SK-N-SH (cell line): ENCODE data around the gene B3GNT4. TPM values are rescaled to one million over a fixed set of nuclear protein-coding genes. Genes with fewer than 3 reads are reported as not detected.

Experiments used
- CTCF ChIA-PET: fragments of 300-600, 350-600 bp; formaldehyde crosslinking; extraction: SDS; loops from one replicate; lab custom pipeline; 2021; lab: Yijun Ruan, JAX
- POLR2A ChIA-PET: fragments of 350-600 bp; sonication (Branson Sonifier 250); formaldehyde crosslinking; extraction: SDS; loops from one replicate; lab custom pipeline; 2020; ENCODE audit warnings: antibody characterized with exemption, inconsistent platforms; lab: Yijun Ruan, JAX
- DNase-seq: peaks from one replicate; pipeline ENCODE4 v3.0.0; 2012
- H2AFZ ChIP-seq: fragments of 200-600 bp; sonication (generic); 2 replicates; pipeline ENCODE4 v1.8.1; 2016; ENCODE audit warnings: antibody characterized with exemption, mild to moderate bottlenecking, low read depth
- H3F3A ChIP-seq: fragments of 200-600 bp; sonication (generic); replicated peaks from 2 replicates; pipeline ENCODE3; 2016; ENCODE audit warnings: antibody characterized with exemption, mild to moderate bottlenecking; ENCODE audit not compliant: insufficient read depth
- H3K27ac ChIP-seq, 2 experiments: fragments of 200-500 bp in 1 of 2; fragments of 200-600 bp in 1 of 2; sonication (Bioruptor generic) in 1 of 2; sonication (generic), shearing (Covaris generic) in 1 of 2; 2 replicates each; pipeline versions ENCODE4 v1.5.1 to v1.6.1; 2014 to 2016; ENCODE audit warnings: low read depth in 2 of 2, inconsistent platforms in 1 of 2, low read length in 1 of 2, mild to moderate bottlenecking in 1 of 2, mixed read lengths in 1 of 2
- H3K27me3 ChIP-seq: fragments of 200-600 bp; sonication (generic), shearing (Covaris generic); 2 replicates; pipeline ENCODE4 v1.6.1; 2016; ENCODE audit warnings: mixed run types; ENCODE audit not compliant: insufficient read depth
- H3K36me3 ChIP-seq, 2 experiments: fragments of 200-500 bp in 1 of 2; fragments of 200-600 bp in 1 of 2; sonication (Bioruptor generic) in 1 of 2; sonication (generic) in 1 of 2; replicated peaks in 1 of 2; 2 replicates each; pipeline versions ENCODE3 to v1.5.1; 2014 to 2016; ENCODE audit warnings: low read length in 1 of 2, mild to moderate bottlenecking in 1 of 2; ENCODE audit not compliant: insufficient read depth in 2 of 2, control insufficient read depth in 1 of 2
- H3K4me1 ChIP-seq, 2 experiments: fragments of 200-500 bp in 1 of 2; fragments of 200-600 bp in 1 of 2; sonication (Bioruptor generic) in 1 of 2; sonication (generic), shearing (Covaris generic) in 1 of 2; 2 replicates each; pipeline versions ENCODE4 v1.5.1 to v1.6.1; 2014 to 2016; ENCODE audit warnings: low read depth in 1 of 2, low read length in 1 of 2, mixed run types in 1 of 2; ENCODE audit not compliant: insufficient read depth in 2 of 2, control insufficient read depth in 1 of 2
- H3K4me2 ChIP-seq: fragments of 200-600 bp; sonication (generic), shearing (Covaris generic); 2 replicates; pipeline ENCODE4 v1.6.1; 2017; ENCODE audit warnings: mixed run types
- H3K4me3 ChIP-seq, 2 experiments: fragments of 200-500 bp in 1 of 2; fragments of 200-600 bp in 1 of 2; sonication (Bioruptor generic) in 1 of 2; sonication (generic), shearing (Covaris generic) in 1 of 2; 2 replicates each; pipeline versions ENCODE4 v1.5.1 to v1.8.1; 2014 to 2016; ENCODE audit warnings: low read depth in 2 of 2, inconsistent platforms in 1 of 2, low read length in 1 of 2, mild to moderate bottlenecking in 1 of 2, mixed read lengths in 1 of 2, moderate library complexity in 1 of 2
- H3K79me2 ChIP-seq: fragments of 200-600 bp; sonication (generic); 2 replicates; pipeline ENCODE4 v1.8.1; 2017; ENCODE audit warnings: mild to moderate bottlenecking; ENCODE audit not compliant: insufficient read depth
- H3K9ac ChIP-seq: fragments of 200-600 bp; sonication (generic); 2 replicates; pipeline ENCODE4 v1.6.1; 2017; ENCODE audit warnings: mixed run types
- H3K9me2 ChIP-seq: fragments of 200-600 bp; sonication (generic); 2 replicates; pipeline ENCODE4 v1.6.1; 2017; ENCODE audit warnings: mixed run types
- H3K9me3 ChIP-seq: fragments of 200-600 bp; sonication (generic); 2 replicates; pipeline ENCODE4 v1.6.1; 2017; ENCODE audit warnings: mixed run types, mild to moderate bottlenecking, moderate library complexity
- H4K20me1 ChIP-seq: fragments of 200-600 bp; sonication (generic); 2 replicates; pipeline ENCODE4 v1.6.1; 2017; ENCODE audit warnings: mild to moderate bottlenecking, mixed run types; ENCODE audit not compliant: insufficient read depth
- ELF1 ChIP-seq: IDR thresholded peaks from 2 replicates; pipeline ENCODE4 v1.4.0; 2012
- GATA2 ChIP-seq: sonication (generic); formaldehyde crosslinking; IDR thresholded peaks from 2 replicates; pipeline ENCODE4 v1.5.0; 2020; ENCODE audit warnings: mild to moderate bottlenecking, missing genetic modification reagents
- JUND ChIP-seq: IDR thresholded peaks from 2 replicates; pipeline ENCODE4 v1.4.0; 2012
- MXI1 ChIP-seq: IDR thresholded peaks from 2 replicates; pipeline ENCODE4 v1.6.1; 2012; ENCODE audit warnings: mild to moderate bottlenecking, low read depth, low read length, improper control_type of control experiment
- NRF1 ChIP-seq: IDR thresholded peaks from 2 replicates; pipeline ENCODE4 v1.6.1; 2012; ENCODE audit warnings: low read depth, mild to moderate bottlenecking, low read length
- RAD21 ChIP-seq: IDR thresholded peaks from 2 replicates; pipeline ENCODE4 v1.6.1; 2012; ENCODE audit warnings: mild to moderate bottlenecking, low read length
- ZBTB33 ChIP-seq: IDR thresholded peaks from 2 replicates; pipeline ENCODE4 v1.4.0; 2012; ENCODE audit warnings: low read depth, borderline replicate concordance
- WGBS: methylation state at CpG from one replicate; pipeline ENCODE4 v1.1.6; 2017; ENCODE audit warnings: low lambda C conversion rate; 5-methylcytosine and 5-hydroxymethylcytosine counted together
- polyA plus RNA-seq, 3 experiments: library from polyadenylated mRNA; depleted of rRNA; stranded (reverse); fragments of >200 nt; gene quantifications; 2 replicates each; pipeline ENCODE4 v1.2.3, GENCODE V29; 2012
- TF ChIP-seq, protein P1 (sequence below): IDR thresholded peaks from 2 replicates; pipeline ENCODE4 v1.6.1; 2012; ENCODE audit warnings: mild to moderate bottlenecking, low read depth, low read length, moderate library complexity

Gene B3GNT4
- polyA plus RNA-seq, 1 of the 3 experiments (the other 2 are of a cell fraction): 0.81 TPM

DNA sequence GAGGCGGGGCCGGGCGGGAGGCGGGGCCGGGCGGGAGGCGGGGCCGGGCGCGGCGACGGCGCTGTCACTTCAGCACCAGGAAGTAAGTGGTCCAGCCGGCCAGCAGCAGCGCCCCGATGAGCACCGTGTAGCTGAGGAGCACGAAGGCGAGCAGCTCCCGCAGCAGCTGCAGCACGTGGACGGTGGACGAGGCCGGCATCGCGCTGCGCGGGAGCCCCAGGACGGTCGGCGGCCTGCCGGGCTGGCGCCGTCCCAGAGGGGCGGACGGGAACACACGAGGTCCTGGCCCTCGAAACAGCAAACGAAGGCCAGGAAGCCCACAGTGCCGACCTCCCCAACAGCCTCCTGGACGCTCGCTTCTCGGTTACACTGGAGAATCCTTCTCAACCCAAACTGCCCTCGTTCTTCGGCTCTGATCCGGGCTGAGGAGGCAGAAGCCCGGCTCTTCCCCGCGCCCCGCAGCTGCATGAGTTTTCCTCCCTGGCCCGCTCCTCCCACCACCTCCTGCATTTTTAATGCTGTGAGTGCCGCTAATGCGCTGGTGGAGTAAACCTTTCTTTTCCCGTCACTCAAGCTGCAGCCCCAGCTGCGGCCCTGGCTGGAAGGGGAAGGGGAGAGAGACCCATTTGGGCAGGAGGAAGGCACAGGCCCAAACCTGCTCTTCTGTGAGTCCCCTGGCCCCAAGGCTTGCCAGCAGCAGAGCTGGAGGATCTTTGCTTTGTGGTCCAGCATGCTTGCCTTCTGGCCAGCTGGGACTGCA lies 23.0 kb downstream of the B3GNT4 start (continued):
- TF ChIP-seq, protein P1, sequence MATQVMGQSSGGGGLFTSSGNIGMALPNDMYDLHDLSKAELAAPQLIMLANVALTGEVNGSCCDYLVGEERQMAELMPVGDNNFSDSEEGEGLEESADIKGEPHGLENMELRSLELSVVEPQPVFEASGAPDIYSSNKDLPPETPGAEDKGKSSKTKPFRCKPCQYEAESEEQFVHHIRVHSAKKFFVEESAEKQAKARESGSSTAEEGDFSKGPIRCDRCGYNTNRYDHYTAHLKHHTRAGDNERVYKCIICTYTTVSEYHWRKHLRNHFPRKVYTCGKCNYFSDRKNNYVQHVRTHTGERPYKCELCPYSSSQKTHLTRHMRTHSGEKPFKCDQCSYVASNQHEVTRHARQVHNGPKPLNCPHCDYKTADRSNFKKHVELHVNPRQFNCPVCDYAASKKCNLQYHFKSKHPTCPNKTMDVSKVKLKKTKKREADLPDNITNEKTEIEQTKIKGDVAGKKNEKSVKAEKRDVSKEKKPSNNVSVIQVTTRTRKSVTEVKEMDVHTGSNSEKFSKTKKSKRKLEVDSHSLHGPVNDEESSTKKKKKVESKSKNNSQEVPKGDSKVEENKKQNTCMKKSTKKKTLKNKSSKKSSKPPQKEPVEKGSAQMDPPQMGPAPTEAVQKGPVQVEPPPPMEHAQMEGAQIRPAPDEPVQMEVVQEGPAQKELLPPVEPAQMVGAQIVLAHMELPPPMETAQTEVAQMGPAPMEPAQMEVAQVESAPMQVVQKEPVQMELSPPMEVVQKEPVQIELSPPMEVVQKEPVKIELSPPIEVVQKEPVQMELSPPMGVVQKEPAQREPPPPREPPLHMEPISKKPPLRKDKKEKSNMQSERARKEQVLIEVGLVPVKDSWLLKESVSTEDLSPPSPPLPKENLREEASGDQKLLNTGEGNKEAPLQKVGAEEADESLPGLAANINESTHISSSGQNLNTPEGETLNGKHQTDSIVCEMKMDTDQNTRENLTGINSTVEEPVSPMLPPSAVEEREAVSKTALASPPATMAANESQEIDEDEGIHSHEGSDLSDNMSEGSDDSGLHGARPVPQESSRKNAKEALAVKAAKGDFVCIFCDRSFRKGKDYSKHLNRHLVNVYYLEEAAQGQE: peak; percentile 94

DNA sequence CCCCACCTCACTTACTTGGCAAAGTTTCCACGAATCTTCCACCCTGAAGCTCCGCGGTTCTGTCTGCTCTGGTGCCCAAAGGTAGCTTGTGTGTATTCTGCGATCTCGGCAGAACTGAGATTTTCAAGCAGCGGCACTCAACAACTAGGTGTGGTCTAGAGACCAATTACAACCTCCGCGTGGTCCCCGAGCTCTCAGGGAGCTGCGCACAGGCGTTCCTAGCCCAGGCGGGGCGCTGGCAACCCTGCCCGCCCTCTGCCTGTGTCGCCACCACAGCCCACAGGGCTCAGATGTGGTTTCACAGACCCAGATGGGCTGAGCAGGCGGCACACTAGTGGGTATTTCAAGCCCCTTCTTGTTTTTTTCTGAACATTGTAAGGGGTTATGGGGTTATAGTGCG lies 23.8 kb downstream of the B3GNT4 start:
- peaks cover 17 to 39% of the 10 kb centered on the region in 2 experiments for H3K4me1 ChIP-seq
- H3K9me2 ChIP-seq: no peaks in the 10 kb centered on the region
- ChIA-PET POLR2A (interaction anchor here (0.6 to 1.7 kb wide), 8 partner anchors 9 to 149 kb away, joined by 3 to 14 read pairs (median 4); partner anchors contain the start of genes B3GNT4 and MLXIP), CTCF (interaction anchor here (0.9 to 4.1 kb wide), 6 partner anchors 11 to 128 kb away, joined by 3 to 22 read pairs (median 6); no protein-coding TSS in a partner anchor)
- peak overlapping the region; percentile 75; the same call in 1 of the 2 replicates for H3K4me2 ChIP-seq
- peaks cover 32% of the 10 kb centered on the region for H3K79me2 ChIP-seq
- no peak overlapping the region for H3K9ac ChIP-seq
- no peaks in the 10 kb centered on the region for H3K27me3 ChIP-seq
- peak; percentile 64 for DNase-seq
- peaks cover 18% of the 10 kb centered on the region for H3F3A ChIP-seq
- H3K36me3 ChIP-seq: peaks cover 20 to 31% of the 10 kb centered on the region in 2 experiments
- no peaks in the 10 kb centered on the region for H3K9me3 ChIP-seq
- 55% methylated on average over 12 of the region's 17 CpGs for WGBS
- H2AFZ ChIP-seq: no peak overlapping the region
- peak overlapping the region in 1 of 2 experiments; percentile 56; a peak in 2 of 4 replicates for H3K4me3 ChIP-seq
- TF ChIP-seq ZBTB33 (no peak), ELF1 (no peak), NRF1 (peak; percentile 40; the same call in 1 of the 2 replicates), JUND (no peak), GATA2 (CRISPR knock-in tag) (no peak), MXI1 (peak; percentile 85), RAD21 (peak; percentile 37)
- TF ChIP-seq, all 33 proteins: peak for 3
- H4K20me1 ChIP-seq: peaks cover 21% of the 10 kb centered on the region
- peak overlapping the region; percentile 42 to 100; a peak in 3 of 4 replicates for H3K27ac ChIP-seq
